IPS-11a (cell line): Measurements from ENCODE around the gene TMPRSS11A.

Source experiments
- H3K4me3 ChIP-seq: one replicate; pipeline ENCODE4 v1.5.1; 2013; ENCODE audit warnings: low read depth, low read length, control low read depth

The TMPRSS11A gene

GRCh38 chr4:67915400-67915966 lies 47.8 kb downstream of the TMPRSS11A start:
- H3K4me3 ChIP-seq: no peak overlapping the region

- H3K4me3 ChIP-seq: no peak overlapping the region
Observed at GRCh38 chr4:67912080-67912479, 51.2 kb downstream of the TMPRSS11A start.

- H3K4me3 ChIP-seq: no peak overlapping the region
Observed at GRCh38 chr4:67911638-67912037, 51.7 kb downstream of the TMPRSS11A start.

GRCh38 chr4:67911141-67911540 lies 52.2 kb downstream of the TMPRSS11A start:
- no peak overlapping the region for H3K4me3 ChIP-seq

GRCh38 chr4:67910585-67910905 lies 52.7 kb downstream of the TMPRSS11A start:
- H3K4me3 ChIP-seq: no peak overlapping the region

GRCh38 chr4:67909905-67910584 lies 53.2 kb downstream of the TMPRSS11A start:
- H3K4me3 ChIP-seq: no peak overlapping the region

GRCh38 chr4:67907650-67908049 lies 55.6 kb downstream of the TMPRSS11A start:
- no peak overlapping the region for H3K4me3 ChIP-seq

GRCh38 chr4:67899096-67899495 lies 64.2 kb downstream of the TMPRSS11A start:
- H3K4me3 ChIP-seq: no peak overlapping the region

GRCh38 chr4:67897686-67898085 lies 65.6 kb downstream of the TMPRSS11A start:
- no peak overlapping the region for H3K4me3 ChIP-seq

- H3K4me3 ChIP-seq: no peak overlapping the region
Observed at GRCh38 chr4:67896421-67897065, 66.8 kb downstream of the TMPRSS11A start.

- H3K4me3 ChIP-seq: no peak overlapping the region
Observed at GRCh38 chr4:67894659-67895058, 68.6 kb downstream of the TMPRSS11A start.

- H3K4me3 ChIP-seq: no peak overlapping the region
Observed at GRCh38 chr4:67892905-67893304, 70.4 kb downstream of the TMPRSS11A start.

GRCh38 chr4:67892253-67892652 lies 71.0 kb downstream of the TMPRSS11A start:
- H3K4me3 ChIP-seq: no peak overlapping the region

- H3K4me3 ChIP-seq: no peak overlapping the region
Observed at GRCh38 chr4:67891645-67892044, 71.6 kb downstream of the TMPRSS11A start.

- no peak overlapping the region for H3K4me3 ChIP-seq
Observed at GRCh38 chr4:67886281-67886680, 77.0 kb downstream of the TMPRSS11A start.

- H3K4me3 ChIP-seq: no peak overlapping the region
Observed at GRCh38 chr4:67885762-67886161, 77.5 kb downstream of the TMPRSS11A start.

- H3K4me3 ChIP-seq: no peak overlapping the region
Observed at GRCh38 chr4:67884701-67885100, 78.6 kb downstream of the TMPRSS11A start.

GRCh38 chr4:67883902-67884301 lies 79.4 kb downstream of the TMPRSS11A start, which contains the start of gene TMPRSS11D:
Gene TMPRSS11D, minus strand, starts transcription at chr4:67884002. Its CDS starts 69 bp downstream, at chr4:67883933.
- H3K4me3 ChIP-seq: no peak within 1 kb of the TSS

GRCh38 chr4:67883458-67883857 lies 79.8 kb downstream of the TMPRSS11A start:
- H3K4me3 ChIP-seq: no peak overlapping the region

GRCh38 chr4:67880866-67881610 lies 82.3 kb downstream of the TMPRSS11A start:
- no peak overlapping the region for H3K4me3 ChIP-seq

- H3K4me3 ChIP-seq: no peak overlapping the region
Observed at GRCh38 chr4:67879486-67879885, 83.8 kb downstream of the TMPRSS11A start.

GRCh38 chr4:67877086-67877485 lies 86.2 kb downstream of the TMPRSS11A start:
- no peak overlapping the region for H3K4me3 ChIP-seq
